GM21423 (cell line): ENCODE data around the gene ANXA9.

ENCODE experiments used
- ATAC-seq: cut with Tn5 transposase; IDR thresholded peaks from one replicate; pipeline ENCODE4 v1.9.1; 2021; ENCODE audit warnings: mild to moderate bottlenecking, moderate library complexity; ENCODE audit not compliant: unreplicated experiment

Gene ANXA9

GRCh38 chr1:150981805-150982712 lies at the start of gene ANXA9:
TSS of gene ANXA9 (plus strand) at chr1:150982292. CDS start at chr1:150983106, 814 bp downstream.
- no peak for ATAC-seq

- no peak for ATAC-seq
Measured at GRCh38 chr1:150944856-150945255, 37.2 kb upstream of the ANXA9 start.

GRCh38 chr1:150954708-150955107 lies 27.4 kb upstream of the ANXA9 start:
- ATAC-seq = no peak

- no peak for ATAC-seq
Measured at GRCh38 chr1:150955280-150955679, 26.8 kb upstream of the ANXA9 start.

GRCh38 chr1:150957666-150958065 lies 24.4 kb upstream of the ANXA9 start:
- ATAC-seq = no peak

- no peak for ATAC-seq
Measured at GRCh38 chr1:150960646-150961045, 21.4 kb upstream of the ANXA9 start.

GRCh38 chr1:150961756-150962155 lies 20.3 kb upstream of the ANXA9 start:
- no peak for ATAC-seq

- no peak for ATAC-seq
Measured at GRCh38 chr1:150963321-150964163, 18.6 kb upstream of the ANXA9 start.

- no peak for ATAC-seq
Measured at GRCh38 chr1:150964164-150964489, 18.0 kb upstream of the ANXA9 start.

- ATAC-seq = no peak
Measured at GRCh38 chr1:150965605-150966004, 16.5 kb upstream of the ANXA9 start.

- ATAC-seq = no peak
Measured at GRCh38 chr1:150966011-150966410, 16.1 kb upstream of the ANXA9 start.

- ATAC-seq = no peak
Measured at GRCh38 chr1:150967936-150968335, 14.2 kb upstream of the ANXA9 start.

GRCh38 chr1:150968491-150968890 lies 13.6 kb upstream of the ANXA9 start:
- no peak for ATAC-seq

- ATAC-seq = no peak
Measured at GRCh38 chr1:150969626-150970025, 12.5 kb upstream of the ANXA9 start.

GRCh38 chr1:150970808-150971582 lies 11.1 kb upstream of the ANXA9 start:
- no peak for ATAC-seq

- no peak for ATAC-seq
Measured at GRCh38 chr1:150971583-150972416, 10.3 kb upstream of the ANXA9 start.

GRCh38 chr1:150972417-150972940 lies 9.6 kb upstream of the ANXA9 start:
- ATAC-seq = no peak

- no peak for ATAC-seq
Measured at GRCh38 chr1:150973258-150973835, 8.7 kb upstream of the ANXA9 start.

- ATAC-seq = peak; percentile 27
Measured at GRCh38 chr1:150973836-150974579, 8.1 kb upstream of the ANXA9 start.
